GM19238 (cell line): ENCODE data around the gene RXRB.

Source experiments
- DNase-seq: peaks from one replicate; pipeline ENCODE4 v3.0.0; 2011; ENCODE audit warnings: low spot score; ENCODE audit not compliant: insufficient read length

RXRB gene

DNA sequence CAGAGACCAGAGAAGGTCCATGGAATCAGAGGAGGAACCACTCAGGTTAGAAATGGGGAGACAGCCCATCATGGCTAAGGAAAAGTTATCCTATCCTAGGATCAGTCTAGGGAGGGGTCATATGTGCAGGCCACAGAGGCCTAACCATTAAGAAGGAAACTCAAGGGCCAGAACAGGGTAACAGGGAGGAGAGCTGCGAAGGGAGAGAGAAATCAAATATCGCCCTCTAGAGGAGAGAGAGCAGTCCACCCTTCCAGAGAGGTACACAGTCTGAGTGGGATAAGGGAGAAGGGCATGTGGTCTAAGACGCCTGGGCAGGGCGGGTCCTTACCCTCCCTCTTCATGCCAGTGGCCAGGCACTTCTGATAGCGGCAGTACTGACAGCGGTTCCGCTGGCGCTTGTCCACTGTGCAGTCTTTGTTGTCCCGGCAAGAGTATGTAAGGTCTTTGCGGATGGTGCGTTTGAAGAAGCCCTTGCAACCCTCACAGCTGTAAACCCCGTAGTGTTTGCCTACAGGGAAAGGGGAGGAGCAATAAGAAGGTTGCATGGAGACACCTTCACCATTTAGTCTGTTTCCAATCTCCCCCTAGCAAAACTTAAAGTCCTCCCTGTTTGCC lies 2.9 kb downstream of the RXRB start:
- DNase-seq = peak; percentile 70

DNA sequence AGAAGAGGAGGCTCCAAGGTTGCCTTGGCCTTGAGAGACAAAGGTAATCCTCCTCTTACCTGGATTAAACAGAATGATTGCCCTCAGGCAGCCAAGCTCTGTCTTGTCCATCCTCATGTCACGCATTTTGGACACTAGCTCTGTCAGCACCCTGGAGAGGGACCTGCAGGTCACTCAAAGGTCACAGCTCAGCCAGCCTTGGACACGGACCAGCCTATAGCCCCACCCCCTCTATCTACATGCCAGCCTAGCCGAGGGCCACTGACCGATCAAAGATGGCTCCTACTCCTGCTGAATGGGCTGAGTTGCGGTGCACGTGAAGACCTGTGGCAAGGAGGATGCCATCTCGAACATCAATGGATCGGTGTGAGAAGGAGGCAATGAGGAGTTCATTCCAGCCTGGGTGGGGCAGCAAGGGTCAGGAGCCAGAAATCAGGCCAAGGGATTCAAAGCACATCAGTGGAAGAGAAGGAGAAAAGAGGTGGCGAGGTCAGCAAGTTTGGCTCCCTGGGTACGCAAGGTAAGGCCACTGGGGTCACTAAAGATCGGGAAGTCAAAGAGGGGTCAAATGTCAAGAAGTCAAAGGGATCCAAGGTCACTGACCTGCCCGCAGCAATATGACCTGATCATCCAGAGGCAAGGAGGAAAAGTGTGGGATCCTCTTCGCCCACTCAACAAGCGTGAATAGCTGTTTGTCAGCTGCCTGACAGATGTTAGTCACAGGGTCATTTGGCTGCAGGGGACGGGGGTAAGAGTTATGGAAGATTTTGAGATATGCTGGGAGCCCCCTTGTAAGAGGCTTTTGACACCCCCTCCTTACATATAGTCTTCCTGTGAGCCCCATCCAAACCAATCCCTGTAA lies 4.9 kb downstream of the RXRB start:
- DNase-seq = no peak

DNA sequence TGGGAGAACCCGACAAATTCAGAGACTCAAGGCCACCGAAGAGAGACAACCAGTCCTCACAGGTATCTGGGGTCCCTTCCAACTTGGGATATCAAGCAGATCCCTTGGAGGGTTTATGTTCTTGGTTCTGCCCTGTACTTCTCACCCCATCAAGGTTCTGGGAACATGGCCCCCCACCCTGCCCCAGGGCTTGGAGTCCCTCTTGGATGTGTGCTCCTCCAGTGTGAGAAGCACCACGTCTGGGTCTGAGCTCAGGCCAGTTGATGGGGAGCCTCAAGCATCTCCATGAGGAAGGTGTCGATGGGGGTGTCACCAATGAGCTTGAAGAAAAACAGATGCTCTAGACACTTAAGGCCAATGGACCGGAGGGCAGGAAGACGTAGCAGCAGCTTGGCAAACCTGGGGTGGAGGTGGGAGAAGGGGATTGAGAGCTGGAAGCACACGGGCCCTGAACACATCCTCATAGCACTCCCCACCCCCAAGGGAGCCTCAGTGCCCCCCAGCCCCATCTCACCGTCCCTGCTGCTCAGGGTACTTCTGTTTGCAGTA lies 6.0 kb downstream of the RXRB start:
- DNase-seq = no peak

DNA sequence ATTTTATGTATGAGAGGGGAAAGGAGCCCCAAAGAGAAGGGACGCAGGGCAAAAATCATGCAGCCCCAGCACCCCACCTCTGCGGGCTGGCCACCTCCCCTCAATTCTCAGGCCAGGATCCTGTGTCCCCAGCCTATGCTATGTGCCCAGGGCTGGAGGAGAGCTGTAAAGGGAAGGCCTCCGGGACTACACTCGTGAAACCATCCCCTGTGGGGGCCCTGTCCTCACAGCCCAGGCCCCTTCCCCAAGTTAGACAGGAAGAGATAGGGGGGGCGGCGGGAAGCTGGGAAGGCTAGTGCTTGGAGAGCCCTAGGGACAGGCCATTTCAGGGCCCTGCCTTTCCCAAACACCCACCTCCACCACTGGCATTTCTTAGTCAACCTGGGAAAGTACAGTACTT lies 6.8 kb downstream of the RXRB start:
- DNase-seq = no peak

DNA sequence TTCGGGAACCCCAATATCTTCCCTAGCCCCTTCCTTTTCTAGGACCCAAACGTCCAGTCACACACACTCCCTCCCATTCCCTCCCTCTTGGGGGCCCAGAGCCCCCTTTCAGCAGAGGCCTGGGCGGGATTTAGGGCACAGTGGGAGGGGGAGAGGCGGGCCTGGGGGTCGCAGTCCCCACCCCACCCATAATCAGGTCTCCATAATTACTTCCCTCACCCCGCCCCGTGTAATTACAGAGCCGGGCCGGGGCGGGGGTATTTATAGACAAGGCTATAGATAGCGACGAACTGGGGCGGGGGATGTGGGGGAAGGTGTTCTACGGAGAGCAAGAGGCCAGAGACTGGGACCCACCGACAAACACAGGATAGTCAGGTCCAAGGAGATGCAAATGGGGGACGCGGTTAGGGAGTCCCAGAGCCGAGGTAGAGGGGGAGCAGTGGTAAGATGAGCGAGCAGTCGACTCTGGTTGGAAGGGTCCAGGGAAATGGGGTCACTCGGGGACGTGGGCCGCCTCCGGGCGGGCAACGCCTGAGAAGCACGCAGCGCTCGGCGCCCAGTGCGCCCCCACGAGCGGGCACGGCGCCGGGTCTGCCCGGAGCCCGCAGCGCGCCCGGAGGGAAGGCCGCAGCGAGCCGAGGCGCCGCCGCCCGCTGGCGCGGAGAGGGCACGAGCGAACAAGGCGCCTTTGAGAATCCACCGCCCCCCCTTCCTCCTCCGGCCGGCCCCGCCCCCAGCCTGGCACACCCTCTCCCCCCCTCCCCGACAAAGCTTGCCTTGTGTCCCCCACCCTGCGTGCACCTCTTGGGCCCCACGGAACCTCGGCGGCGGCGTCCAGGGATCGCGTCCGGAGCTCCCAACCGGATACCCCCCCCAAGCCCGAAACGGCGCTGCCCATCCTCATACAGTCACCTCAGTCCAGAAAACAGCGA lies 7.5 kb downstream of the RXRB start:
- no peak for DNase-seq

DNA sequence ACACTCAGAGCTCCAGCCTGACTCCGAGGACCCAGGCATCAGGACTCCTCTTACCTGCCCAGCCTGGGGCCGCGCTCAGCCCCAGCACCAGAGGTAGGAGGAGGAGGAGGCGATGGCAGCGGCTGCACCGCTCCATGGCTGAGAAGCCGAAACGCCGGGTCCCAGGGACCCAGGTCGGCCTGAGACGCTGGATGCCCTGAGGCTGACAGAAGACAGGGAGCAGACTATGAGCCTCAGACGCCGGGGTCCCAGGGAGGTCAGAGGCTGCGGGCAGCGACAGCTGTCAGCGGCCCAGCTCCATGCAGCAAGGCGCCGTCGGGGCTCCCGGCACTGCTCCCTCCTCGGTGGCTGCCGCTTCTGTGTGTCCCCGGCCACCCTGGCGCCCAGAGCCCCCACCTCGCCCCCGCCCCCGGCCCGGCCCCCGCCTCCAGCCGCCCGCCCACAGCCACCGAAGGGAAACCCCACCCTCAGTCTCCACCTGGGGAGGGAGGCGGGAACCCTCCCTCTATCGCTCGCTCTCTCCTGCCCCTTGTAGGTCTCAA lies 8.3 kb downstream of the RXRB start, which contains the start of gene COL11A2:
TSS of gene COL11A2 (minus strand) at position 363 of the 542 bp plus-strand sequence. CDS start at position 136, 227 bp downstream.
- DNase-seq = no peak

DNA sequence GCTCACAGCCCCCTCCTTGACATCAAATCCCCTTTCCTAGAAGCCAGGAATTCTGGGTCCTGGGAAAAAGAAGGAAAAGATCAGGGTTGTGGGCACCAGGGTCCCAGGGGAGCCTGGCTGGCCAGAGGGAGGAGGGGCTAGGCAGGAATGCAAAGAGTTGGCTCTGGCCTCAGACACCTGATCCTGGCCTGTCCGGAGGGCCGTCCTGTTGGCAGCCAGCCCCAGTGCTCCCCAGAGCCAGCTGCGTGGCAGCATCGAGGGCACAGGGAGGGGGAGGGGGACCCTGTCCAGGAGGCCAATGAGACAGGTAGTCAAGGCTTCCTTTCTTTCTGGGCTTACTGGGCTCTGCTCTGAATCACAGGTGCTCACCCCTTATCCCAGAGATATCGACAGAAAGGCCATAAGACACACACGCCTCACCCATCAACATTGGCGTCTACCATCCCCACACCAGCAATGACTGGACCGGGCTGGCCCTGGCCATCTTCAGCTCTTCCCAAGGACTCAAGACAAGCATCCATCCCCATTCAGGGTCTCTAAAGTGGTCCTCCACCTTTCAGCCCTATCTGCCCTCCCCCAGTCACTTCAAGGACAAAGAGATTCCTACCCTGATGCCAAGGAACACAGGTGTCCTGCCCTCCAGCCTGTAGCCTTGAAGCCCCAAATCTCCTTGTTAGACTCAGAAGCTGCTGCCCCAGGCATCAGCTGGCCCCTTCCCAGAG lies 8.9 kb downstream of the RXRB start:
- no peak for DNase-seq

DNA sequence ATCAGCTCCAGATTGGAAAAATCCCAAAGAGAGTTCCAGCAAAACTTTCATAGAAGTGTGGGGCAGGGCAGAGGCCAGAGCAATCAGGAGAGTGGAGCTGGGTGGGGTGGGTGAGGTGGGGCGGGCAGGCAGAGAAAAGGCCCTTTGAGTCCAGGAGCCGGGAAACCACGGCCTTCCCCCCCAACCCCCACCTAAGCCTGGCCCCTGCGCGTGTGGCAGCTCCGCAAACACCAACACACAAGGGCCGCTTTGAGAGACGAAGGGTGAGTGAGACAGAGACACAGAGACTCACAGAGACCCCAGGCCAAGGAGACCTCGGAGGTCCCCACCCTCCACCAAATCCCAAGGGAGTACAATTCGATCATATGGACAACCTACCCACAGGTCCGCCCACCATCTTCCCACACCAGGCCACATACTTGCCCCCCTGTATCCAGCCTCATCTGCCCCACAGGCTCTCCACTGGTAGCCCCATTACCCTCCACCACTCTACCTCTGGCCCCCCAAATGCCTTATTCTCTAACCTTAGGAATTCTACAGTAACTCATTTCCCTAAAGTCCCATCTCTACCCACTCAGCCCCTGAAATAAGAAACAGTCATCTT lies 9.9 kb downstream of the RXRB start:
- DNase-seq = no peak

DNA sequence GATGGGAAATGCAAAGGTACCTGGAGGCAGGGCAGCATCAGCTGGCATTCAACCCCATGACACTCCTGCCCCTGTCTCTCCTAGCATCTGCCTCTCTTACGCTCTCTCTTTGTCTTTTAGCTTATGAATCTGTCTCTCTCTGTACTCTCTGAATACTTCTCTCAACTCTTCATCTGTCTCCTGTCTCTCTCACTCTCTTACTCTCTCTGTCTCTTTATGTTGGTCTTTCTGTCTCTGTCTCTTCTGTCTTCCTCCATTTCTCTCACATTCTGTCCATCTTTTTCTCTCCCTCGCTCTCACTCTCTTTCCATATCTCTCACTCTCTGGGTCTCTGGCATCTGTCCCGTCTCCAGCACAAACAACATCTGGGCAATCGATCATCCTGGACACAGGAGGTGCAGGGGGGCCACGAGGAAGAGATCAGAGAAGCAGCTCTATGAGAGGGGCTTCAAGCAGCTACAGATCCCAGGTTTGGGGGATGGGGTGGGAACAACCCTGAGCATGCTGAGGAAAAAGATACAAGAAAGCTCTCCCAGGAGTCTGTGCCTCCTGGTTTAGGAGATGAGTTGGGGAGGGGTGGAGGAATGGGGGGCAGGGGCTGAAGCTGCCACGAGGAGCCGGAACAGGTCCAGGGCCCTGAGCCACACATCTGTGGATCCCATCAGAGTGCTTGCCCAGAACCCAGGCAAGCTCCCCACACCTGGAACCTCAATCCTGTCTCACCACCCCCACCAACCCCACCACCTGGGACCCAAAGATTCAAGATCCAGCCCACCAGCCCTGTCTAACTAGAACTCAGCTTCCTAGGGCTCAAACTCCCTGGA lies 10.6 kb downstream of the RXRB start:
- no peak for DNase-seq

DNA sequence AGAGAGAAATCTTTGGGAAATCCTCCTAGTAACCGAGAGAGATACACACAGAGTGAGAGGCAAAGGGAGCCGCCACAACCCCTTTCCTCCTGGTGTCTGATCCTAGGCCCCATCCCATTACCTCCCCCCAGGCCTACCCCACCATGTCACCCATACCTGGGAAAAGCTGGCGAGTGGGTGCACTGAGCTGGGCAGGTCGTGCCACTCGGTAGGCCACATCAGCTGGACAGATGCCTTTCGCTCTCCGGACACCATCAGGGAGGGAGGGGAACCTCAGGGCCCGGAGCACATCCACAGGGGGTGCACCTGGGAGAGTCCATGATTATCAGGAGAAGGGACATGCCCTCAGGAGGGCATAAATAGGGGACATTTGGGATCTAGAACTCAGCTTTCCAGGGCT lies 11.3 kb downstream of the RXRB start:
- DNase-seq = no peak

DNA sequence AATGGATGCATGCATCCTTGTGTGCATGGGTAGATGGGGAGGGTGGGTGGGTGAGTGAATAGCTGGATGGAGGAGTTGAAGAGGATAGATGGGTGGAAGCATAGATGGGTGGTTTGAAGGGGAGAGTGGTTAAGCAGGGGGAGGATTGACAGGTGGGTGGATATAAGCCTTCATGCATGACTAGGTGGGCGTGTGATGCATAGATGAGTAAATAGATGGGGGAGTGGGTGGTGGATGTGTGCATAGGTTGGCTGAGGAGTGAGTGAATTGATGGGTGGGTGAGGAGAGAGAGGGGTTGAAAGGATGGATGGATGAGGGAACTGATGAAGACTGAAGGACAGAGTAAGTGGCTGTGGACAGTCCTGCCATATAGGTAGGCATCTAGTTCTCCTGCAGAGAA lies 12.7 kb downstream of the RXRB start:
- no peak for DNase-seq

DNA sequence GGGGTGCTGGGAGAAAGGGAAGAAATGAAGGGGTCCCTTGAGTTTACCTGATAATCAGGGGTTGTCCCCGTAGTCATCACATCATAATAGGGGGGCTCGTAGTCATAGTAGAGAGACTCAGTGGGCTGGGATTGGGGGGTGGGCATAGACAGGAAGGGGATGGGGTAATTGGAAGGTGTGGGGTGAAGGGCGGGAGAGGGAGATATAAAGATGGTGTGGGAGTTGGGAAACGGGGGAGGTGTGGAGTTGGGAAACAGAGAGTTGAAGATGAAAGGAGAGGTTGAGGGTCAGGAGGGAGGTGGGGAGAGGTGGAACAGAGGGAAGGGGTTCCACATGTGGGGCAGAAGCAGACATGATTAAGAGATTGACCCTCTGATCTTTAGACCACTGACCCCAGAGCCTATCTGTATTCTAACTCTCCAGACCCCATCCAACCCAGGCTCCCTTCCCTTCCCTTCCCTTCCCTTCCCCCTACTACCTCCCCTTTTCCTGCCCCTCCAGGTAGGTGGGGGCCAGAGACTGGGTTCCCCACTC lies 14.7 kb downstream of the RXRB start:
- DNase-seq = no peak

DNA sequence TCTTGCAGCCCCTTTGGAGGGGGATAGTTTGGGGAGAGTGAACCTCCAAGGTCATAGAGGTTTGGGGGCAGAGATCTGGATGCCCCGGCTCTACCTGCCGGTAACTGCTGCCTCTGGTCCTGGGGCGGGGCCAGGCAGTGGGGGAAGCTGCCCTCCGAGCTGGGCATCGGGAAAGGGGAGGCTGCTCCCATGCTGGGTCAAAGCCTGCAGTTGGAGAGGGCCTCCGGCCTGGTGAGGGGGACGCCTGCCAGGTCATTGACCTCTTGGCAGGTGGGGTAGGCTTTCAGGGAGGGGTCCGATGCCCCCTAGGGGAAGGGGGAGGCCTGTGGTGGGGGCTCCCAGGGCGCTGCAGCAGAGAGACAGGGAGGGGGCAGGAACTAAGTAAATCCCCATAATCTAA lies 15.3 kb downstream of the RXRB start:
- no peak for DNase-seq

DNA sequence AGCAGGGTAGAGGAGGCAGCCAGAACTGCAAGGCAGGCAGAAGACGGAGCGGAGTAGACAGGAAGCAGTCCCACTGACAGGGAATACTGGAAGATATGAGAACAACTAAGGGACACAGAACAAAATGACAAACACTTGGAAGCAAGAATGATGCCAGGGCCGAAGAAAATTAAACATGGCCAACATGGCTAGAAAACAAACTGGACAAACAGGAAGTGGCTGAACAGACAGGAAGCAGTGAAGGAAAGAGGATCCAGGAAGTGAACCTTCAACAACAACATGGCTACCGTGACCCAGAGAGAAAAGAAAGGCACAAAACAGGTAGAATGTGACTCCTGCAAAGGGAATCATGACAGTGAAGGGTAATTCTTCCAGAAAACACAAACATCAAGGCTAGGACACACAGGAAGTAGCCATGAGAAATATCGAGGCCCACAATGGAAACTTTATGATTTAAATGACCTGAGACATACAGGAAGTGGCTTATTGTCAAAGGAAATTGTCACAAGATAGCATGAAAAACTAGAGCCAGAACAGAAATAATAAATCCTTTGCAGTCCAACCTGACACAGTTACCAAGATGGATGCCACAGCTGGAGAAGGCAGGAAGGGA lies 17.3 kb downstream of the RXRB start:
- DNase-seq = no peak

DNA sequence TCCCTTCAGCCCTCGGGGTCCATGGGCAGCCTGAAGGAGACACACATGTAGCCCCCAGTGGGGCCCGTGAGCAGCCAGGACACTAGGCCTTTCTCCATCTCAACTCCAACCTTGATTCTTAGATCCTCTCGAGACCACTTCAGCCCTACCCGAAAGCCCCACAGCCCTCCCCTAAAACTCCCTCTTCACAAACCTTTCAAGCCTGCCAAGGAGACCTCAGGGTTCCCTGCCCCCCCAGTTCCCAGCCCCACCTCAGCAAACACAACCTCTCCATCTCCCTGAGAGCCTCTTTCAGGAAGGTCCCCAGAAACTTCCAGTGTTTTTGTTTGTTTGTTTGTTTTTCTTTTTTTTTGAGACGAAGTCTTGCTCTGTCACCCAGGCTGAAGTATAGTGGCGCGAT lies 19.3 kb downstream of the RXRB start:
- DNase-seq = no peak

DNA sequence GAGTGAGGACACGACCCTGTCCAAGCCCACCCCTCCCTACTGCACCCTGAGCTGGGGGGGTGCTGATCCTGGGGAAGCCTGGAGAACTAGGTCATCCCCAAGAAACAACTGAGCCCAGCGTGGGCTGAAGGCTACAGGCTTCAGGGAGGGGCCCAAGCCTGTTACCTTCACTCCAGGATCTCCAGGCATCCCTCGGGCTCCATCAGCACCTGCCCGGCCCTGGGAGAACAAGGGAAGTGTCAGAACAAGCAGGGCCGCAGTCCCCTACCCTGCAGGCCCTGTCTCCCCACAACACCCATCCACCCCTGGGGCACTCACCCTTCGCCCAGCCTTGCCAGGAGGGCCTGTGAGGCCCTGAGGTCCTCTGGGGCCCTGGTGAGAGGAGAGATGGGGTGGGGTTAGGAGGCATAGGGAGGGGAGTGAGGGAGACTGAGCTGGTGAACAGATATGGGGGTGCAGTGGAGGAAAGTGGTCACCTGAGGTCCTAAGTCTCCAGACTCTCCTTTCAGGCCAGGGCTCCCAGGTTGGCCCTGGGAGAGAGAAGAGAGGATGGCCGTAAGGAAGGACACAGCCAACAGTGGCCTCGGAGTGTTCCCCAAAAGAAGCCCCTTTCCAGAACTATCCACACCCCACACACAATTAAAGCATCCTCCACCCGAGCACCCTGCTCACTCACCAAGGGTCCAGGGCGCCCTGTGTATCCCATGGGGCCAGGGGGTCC lies 21.6 kb downstream of the RXRB start:
- no peak for DNase-seq

DNA sequence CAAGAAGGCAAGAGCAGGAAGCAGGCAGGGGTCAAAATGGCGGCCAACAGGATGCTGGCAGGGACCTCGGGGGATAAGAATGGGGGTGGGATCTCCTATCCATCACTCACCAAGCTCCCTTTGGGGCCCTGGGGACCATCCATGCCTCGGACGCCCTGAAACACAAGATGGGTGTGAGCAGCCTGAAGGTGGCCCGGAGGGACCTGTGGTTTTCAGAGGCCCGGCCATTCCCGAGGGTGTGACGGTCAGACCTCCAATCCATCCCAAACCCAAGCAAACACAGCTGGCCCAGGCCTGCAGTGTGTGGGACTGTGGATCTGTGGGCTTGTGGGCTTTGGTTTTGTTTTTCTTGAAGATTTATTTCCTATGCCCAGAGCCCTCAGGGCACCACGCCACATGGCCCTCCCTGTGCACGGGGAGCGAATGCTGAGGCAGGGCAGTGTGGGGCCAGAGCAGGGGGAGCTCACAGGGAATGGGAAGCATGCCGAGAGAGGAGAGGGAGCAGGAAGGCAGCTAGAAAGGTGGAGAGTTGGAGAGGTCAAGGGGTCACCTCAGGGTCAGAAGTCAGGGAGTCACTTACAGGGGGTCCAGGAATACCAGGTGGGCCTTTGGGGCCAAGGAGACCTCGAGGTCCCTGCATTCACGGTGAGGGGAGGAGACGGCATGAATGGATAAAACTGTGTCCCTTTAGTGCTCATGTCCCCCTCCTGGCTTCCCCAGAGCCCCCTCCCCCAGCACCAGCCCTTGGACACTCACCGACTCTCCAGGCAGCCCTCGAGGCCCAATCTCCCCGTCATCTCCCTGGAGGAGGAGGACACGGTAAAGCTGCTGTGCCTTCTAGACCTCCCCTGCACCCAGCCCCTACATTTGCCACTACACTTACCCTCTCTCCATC lies 22.7 kb downstream of the RXRB start:
- no peak for DNase-seq
